ENCODE results near the gene SBNO1. TPM values are rescaled to one million over a fixed set of nuclear protein-coding genes. Genes with fewer than 3 reads are reported as not detected.

The SBNO1 gene
- total RNA-seq, 1 experiment from 2014 or later = 68.7 TPM

DNA sequence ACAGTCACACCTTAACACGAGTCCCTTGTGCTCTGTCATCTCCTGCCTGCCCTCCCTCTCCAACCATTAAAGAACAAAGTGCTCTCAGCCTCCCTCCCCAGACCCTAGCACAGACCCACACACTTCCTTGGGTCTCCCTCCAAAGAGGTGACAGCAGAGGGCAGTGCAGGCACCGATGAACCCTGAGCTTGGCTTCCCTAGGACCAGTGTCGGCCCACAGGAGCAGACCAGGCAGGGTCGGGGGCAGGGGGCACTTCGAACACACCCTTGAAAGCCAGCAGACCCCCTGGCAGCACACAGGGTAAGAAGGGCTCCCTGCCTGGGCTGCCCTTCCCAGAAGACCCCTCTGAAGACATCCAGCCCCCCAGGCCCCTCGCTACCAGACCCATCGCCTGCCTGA, 100.0 kb downstream of the SBNO1 start:
- H3K4me3 ChIP-seq (ENCODE audit: low read depth in 2 of 2, low read length in 2 of 2) = no peak overlapping the region
- H3K27me3 ChIP-seq (ENCODE audit: control insufficient read depth, insufficient read depth, low read length) = no peaks in the 10 kb centered on the region
- H3K4me1 ChIP-seq (ENCODE audit: control insufficient read depth, insufficient read depth, low read length) = peaks cover 5% of the 10 kb centered on the region
- H3K27ac ChIP-seq (ENCODE audit: low read length) = no peak overlapping the region
- no peak for ATAC-seq
- H3K36me3 ChIP-seq (ENCODE audit: control insufficient read depth, insufficient read depth, low read length) = peaks cover 2% of the 10 kb centered on the region
- intact Hi-C loops (cut with micrococcal nuclease; ENCODE audit: unreplicated experiment) (no loop called here), in situ Hi-C loops (cut with HindIII; ENCODE audit: low pct_unique_long_range_greater_than_20kb, low sequenced_read_pairs) (no loop called here)
- DNase-seq (ENCODE audit: low read depth, low spot score) = no peak
- POLR2A ChIA-PET = no interaction called here
- CTCF ChIA-PET = no interaction called here
- no peaks in the 10 kb centered on the region for H3K9me3 ChIP-seq (ENCODE audit: control insufficient read depth, insufficient read depth, low read depth, low read length)
- TF ChIP-seq, protein P1, sequence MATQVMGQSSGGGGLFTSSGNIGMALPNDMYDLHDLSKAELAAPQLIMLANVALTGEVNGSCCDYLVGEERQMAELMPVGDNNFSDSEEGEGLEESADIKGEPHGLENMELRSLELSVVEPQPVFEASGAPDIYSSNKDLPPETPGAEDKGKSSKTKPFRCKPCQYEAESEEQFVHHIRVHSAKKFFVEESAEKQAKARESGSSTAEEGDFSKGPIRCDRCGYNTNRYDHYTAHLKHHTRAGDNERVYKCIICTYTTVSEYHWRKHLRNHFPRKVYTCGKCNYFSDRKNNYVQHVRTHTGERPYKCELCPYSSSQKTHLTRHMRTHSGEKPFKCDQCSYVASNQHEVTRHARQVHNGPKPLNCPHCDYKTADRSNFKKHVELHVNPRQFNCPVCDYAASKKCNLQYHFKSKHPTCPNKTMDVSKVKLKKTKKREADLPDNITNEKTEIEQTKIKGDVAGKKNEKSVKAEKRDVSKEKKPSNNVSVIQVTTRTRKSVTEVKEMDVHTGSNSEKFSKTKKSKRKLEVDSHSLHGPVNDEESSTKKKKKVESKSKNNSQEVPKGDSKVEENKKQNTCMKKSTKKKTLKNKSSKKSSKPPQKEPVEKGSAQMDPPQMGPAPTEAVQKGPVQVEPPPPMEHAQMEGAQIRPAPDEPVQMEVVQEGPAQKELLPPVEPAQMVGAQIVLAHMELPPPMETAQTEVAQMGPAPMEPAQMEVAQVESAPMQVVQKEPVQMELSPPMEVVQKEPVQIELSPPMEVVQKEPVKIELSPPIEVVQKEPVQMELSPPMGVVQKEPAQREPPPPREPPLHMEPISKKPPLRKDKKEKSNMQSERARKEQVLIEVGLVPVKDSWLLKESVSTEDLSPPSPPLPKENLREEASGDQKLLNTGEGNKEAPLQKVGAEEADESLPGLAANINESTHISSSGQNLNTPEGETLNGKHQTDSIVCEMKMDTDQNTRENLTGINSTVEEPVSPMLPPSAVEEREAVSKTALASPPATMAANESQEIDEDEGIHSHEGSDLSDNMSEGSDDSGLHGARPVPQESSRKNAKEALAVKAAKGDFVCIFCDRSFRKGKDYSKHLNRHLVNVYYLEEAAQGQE (IDR thresholded peaks at IDR 0.05; ENCODE audit: insufficient read depth in 1 of 2, low read depth in 2 of 2, low read length in 1 of 2) = no peak
- TF ChIP-seq, protein P2, sequence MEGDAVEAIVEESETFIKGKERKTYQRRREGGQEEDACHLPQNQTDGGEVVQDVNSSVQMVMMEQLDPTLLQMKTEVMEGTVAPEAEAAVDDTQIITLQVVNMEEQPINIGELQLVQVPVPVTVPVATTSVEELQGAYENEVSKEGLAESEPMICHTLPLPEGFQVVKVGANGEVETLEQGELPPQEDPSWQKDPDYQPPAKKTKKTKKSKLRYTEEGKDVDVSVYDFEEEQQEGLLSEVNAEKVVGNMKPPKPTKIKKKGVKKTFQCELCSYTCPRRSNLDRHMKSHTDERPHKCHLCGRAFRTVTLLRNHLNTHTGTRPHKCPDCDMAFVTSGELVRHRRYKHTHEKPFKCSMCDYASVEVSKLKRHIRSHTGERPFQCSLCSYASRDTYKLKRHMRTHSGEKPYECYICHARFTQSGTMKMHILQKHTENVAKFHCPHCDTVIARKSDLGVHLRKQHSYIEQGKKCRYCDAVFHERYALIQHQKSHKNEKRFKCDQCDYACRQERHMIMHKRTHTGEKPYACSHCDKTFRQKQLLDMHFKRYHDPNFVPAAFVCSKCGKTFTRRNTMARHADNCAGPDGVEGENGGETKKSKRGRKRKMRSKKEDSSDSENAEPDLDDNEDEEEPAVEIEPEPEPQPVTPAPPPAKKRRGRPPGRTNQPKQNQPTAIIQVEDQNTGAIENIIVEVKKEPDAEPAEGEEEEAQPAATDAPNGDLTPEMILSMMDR (IDR thresholded peaks at IDR 0.05) = no peak; the same call in 1 of the 2 replicates
- TF ChIP-seq POLR2AphosphoS5 (IDR thresholded peaks at IDR 0.05; ENCODE audit: low read depth, low read length) (no peak), TCF7L2 (IDR thresholded peaks at IDR 0.05; ENCODE audit: low read depth, low read length) (no peak), SIN3A (IDR thresholded peaks at IDR 0.05; ENCODE audit: borderline replicate concordance, insufficient read depth, low read depth, low read length) (no peak)
- BruUV-seq (replicated peaks) = no TSS peak

DNA sequence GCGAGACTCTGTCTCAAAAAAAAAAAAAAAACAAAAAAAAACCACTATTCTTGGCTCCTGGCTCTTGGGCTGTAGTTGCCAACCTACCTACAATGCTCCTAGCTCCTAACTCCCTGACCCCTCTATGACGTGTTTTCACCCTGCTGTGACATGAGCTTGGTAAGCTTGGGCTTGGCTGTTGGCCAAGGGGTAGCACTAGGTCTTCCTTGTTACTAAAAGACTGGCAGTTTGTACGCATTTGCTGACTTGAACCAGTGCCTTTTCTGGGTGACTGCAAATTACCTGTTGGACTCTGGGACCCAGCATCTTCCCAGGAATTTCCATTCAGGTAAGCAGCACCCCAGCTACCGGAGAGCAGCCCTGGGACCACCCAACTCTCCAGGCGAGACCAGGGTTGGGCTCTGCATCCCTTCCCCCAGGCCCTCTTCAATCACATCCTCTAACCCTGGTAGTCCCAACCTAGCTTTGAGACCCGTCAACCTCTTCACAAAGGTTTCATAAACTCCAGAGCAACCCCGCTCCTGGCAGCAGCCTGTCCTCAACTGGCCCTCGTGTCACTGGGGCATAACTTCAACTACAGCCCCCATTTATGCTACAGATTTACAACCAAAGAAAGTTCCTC, 101.3 kb downstream of the SBNO1 start:
- Histone ChIP-seq H3K4me3 (ENCODE audit: low read depth in 2 of 2, low read length in 2 of 2) (no peak overlapping the region), H3K27me3 (ENCODE audit: control insufficient read depth, insufficient read depth, low read length) (no peaks in the 10 kb centered on the region), H3K36me3 (ENCODE audit: control insufficient read depth, insufficient read depth, low read length) (peaks cover 4% of the 10 kb centered on the region), H3K9me3 (ENCODE audit: control insufficient read depth, insufficient read depth, low read depth, low read length) (no peaks in the 10 kb centered on the region), H3K27ac (ENCODE audit: low read length) (no peak overlapping the region), H3K4me1 (ENCODE audit: control insufficient read depth, insufficient read depth, low read length) (no peaks in the 10 kb centered on the region)
- POLR2A ChIA-PET = interaction anchor here (0.6 to 0.7 kb wide), 2 partner anchors 260 to 262 kb away, joined by 4 to 8 read pairs; no protein-coding TSS in a partner anchor
- CTCF ChIA-PET = no interaction called here
- intact Hi-C loops (cut with micrococcal nuclease; ENCODE audit: unreplicated experiment) (no loop called here), in situ Hi-C loops (cut with HindIII; ENCODE audit: low pct_unique_long_range_greater_than_20kb, low sequenced_read_pairs) (no loop called here)
- no peak for ATAC-seq
- no TSS peak for BruUV-seq (replicated peaks)
- TF ChIP-seq, protein P1 (IDR thresholded peaks at IDR 0.05; ENCODE audit: insufficient read depth in 1 of 2, low read depth in 2 of 2, low read length in 1 of 2) = no peak
- no peak for TF ChIP-seq SIN3A (IDR thresholded peaks at IDR 0.05; ENCODE audit: borderline replicate concordance, insufficient read depth, low read depth, low read length)
- TF ChIP-seq, protein P2 (IDR thresholded peaks at IDR 0.05) = no peak
- no peak for TF ChIP-seq TCF7L2 (IDR thresholded peaks at IDR 0.05; ENCODE audit: low read depth, low read length)
- TF ChIP-seq POLR2AphosphoS5 (IDR thresholded peaks at IDR 0.05; ENCODE audit: low read depth, low read length) = no peak
- no peak for DNase-seq (ENCODE audit: low read depth, low spot score)

Data from Panc1 (cell line).